ENCODE data around the gene MLLT3. TPM values are rescaled to one million over a fixed set of nuclear protein-coding genes. Genes with fewer than 3 reads are reported as not detected.

The MLLT3 gene
- total and polyA plus RNA-seq, 8 donors, result 6.5 to 48.7 (median 24.4) TPM

DNA sequence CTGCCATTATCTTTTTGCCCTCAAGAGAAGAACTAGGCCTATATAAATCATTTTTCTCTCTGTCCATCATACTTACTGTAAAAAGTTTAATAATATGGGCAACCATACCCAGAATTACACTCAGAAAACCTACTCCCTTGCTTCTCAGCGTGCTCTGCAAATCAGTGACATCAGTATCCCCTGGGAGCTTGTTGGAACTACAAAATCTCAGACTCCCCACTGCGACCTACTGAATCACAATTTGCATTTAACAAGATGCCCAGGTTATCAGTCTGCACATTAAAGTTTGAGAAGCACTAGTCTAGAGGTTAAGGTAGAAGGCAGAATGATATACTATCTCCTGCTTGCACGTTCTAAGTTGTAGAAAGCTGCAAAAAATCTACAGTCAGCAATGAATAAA is 127.2 kb downstream of the MLLT3 start:
- Histone ChIP-seq H3K9me3 (no peaks in the 10 kb centered on the region), H3K4me1 (peaks cover 0 to 26% (median 8%) of the 10 kb centered on the region in 4 donors), H3K36me3 (no peaks in the 10 kb centered on the region), H3K27ac (no peak overlapping the region), H3K27me3 (no peaks in the 10 kb centered on the region), H3K4me3 (no peak overlapping the region)
- TF ChIP-seq POLR2A (IDR thresholded peaks at IDR 0.05) (no peak), EP300 (IDR thresholded peaks at IDR 0.05) (no peak), POLR2AphosphoS5 (IDR thresholded peaks at IDR 0.05) (no peak)
- TF ChIP-seq, protein P1, sequence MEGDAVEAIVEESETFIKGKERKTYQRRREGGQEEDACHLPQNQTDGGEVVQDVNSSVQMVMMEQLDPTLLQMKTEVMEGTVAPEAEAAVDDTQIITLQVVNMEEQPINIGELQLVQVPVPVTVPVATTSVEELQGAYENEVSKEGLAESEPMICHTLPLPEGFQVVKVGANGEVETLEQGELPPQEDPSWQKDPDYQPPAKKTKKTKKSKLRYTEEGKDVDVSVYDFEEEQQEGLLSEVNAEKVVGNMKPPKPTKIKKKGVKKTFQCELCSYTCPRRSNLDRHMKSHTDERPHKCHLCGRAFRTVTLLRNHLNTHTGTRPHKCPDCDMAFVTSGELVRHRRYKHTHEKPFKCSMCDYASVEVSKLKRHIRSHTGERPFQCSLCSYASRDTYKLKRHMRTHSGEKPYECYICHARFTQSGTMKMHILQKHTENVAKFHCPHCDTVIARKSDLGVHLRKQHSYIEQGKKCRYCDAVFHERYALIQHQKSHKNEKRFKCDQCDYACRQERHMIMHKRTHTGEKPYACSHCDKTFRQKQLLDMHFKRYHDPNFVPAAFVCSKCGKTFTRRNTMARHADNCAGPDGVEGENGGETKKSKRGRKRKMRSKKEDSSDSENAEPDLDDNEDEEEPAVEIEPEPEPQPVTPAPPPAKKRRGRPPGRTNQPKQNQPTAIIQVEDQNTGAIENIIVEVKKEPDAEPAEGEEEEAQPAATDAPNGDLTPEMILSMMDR (IDR thresholded peaks at IDR 0.05), result no peak
- DNase-seq, result no peak
- WGBS, 5 donors, result 71 to 76% (median 72%) methylated on average over 3 of the region's 3 CpGs
- intact Hi-C loops (cut with DNase I; ENCODE audit: low total_unique reads), result no loop called here

DNA sequence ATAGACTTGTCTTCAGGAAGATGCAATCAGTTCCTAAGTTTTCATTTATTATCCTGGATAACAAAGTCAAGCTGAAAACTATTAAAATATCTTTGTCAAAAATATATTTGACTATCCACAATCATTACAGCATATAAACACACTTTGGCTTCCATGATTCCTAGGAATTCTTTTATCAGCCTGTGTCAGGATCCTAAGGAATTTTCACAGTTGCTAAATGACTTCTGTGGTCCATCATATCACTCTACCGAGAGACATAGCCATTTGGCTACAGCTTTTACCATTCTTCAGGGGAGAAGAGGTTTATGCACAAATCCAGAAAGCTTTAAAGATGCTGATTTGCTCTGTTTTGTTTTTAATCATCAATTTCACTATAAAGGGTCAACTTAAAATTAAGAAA is 128.3 kb downstream of the MLLT3 start:
- H3K4me1 ChIP-seq, result peaks cover 0 to 26% (median 8%) of the 10 kb centered on the region in 4 donors
- H3K36me3 ChIP-seq, result no peaks in the 10 kb centered on the region
- no peaks in the 10 kb centered on the region for H3K27me3 ChIP-seq
- DNase-seq, result no peak
- no peak overlapping the region for H3K4me3 ChIP-seq
- no peaks in the 10 kb centered on the region for H3K9me3 ChIP-seq
- no peak overlapping the region for H3K27ac ChIP-seq
- TF ChIP-seq EP300 (IDR thresholded peaks at IDR 0.05), result no peak
- no peak for TF ChIP-seq POLR2AphosphoS5 (IDR thresholded peaks at IDR 0.05)
- TF ChIP-seq, protein P1 (IDR thresholded peaks at IDR 0.05), result no peak
- TF ChIP-seq POLR2A (IDR thresholded peaks at IDR 0.05), result no peak
- WGBS, 5 donors, result 71 to 93% (median 81%) methylated on average over 1 of the region's 1 CpG
- intact Hi-C loops (cut with DNase I; ENCODE audit: low total_unique reads), result no loop called here

DNA sequence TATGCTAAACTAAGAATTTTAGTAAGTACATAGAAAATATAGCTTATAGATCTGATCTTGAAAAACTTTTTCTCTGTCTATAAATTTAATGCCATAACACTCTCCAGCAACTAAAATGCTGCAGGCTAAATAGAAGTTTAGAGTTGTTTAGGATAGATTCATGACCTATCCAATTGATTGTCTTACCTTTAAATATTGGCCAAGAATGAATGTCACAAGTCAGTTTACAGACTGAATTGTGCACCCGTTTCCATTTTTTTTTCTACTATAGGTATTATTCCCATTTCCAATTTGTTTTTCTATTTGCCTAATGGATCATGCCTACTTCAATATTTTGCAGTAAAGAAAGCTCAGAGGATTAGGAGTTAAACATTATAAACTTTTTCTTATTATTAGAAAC is 129.5 kb downstream of the MLLT3 start:
- H3K4me3 ChIP-seq, result no peak overlapping the region
- 84 to 90% (median 86%) methylated on average over 1 of the region's 1 CpG for WGBS, 5 donors
- intact Hi-C loops (cut with DNase I; ENCODE audit: low total_unique reads), result no loop called here

DNA sequence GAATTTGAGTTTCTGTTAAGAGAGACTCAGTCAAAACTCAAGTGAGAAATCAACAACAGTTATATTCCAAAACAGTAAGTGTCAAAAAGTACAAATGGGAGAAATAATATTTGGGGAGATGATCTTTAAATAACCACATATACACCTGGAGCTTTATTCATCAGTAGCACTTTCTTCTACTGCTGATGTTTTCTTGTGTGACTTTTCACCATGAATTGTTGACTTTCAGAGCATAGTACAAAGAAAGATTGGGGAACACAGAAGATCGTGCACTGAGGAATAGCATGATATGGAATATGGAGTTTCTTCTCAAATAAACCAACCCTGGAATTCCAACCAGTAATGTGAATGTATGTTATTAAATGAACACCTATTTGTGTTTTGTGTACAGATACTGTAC is 130.7 kb downstream of the MLLT3 start:
- H3K36me3 ChIP-seq, result no peaks in the 10 kb centered on the region
- H3K27me3 ChIP-seq, result no peaks in the 10 kb centered on the region
- H3K4me1 ChIP-seq, result peaks cover 0 to 36% (median 7%) of the 10 kb centered on the region in 4 donors
- H3K9me3 ChIP-seq, result no peaks in the 10 kb centered on the region
- TF ChIP-seq, protein P1 (IDR thresholded peaks at IDR 0.05), result no peak
- TF ChIP-seq POLR2AphosphoS5 (IDR thresholded peaks at IDR 0.05) (no peak), EP300 (IDR thresholded peaks at IDR 0.05) (no peak), POLR2A (IDR thresholded peaks at IDR 0.05) (no peak)
- intact Hi-C loops (cut with DNase I; ENCODE audit: low total_unique reads), result no loop called here
- WGBS, 5 donors, result 66 to 79% (median 69%) methylated on average over 1 of the region's 1 CpG
- no peak overlapping the region for H3K4me3 ChIP-seq
- no peak overlapping the region for H3K27ac ChIP-seq
- DNase-seq, result no peak

More for the DNA sequence above, 129.5 kb downstream of the MLLT3 start:
- no peaks in the 10 kb centered on the region for H3K36me3 ChIP-seq
- TF ChIP-seq, protein P1 (IDR thresholded peaks at IDR 0.05), result no peak
- TF ChIP-seq POLR2A (IDR thresholded peaks at IDR 0.05) (no peak), EP300 (IDR thresholded peaks at IDR 0.05) (no peak), POLR2AphosphoS5 (IDR thresholded peaks at IDR 0.05) (no peak)
- H3K27ac ChIP-seq, result no peak overlapping the region
- H3K9me3 ChIP-seq, result no peaks in the 10 kb centered on the region
- H3K27me3 ChIP-seq, result no peaks in the 10 kb centered on the region
- no peak for DNase-seq
- peaks cover 0 to 26% (median 8%) of the 10 kb centered on the region in 4 donors for H3K4me1 ChIP-seq
